ENCODE results near the gene PPP5C. TPM values are rescaled to one million over a fixed set of nuclear protein-coding genes. Genes with fewer than 3 reads are reported as not detected.

The PPP5C gene
- polyA plus RNA-seq, 1 experiment: 123 TPM

DNA sequence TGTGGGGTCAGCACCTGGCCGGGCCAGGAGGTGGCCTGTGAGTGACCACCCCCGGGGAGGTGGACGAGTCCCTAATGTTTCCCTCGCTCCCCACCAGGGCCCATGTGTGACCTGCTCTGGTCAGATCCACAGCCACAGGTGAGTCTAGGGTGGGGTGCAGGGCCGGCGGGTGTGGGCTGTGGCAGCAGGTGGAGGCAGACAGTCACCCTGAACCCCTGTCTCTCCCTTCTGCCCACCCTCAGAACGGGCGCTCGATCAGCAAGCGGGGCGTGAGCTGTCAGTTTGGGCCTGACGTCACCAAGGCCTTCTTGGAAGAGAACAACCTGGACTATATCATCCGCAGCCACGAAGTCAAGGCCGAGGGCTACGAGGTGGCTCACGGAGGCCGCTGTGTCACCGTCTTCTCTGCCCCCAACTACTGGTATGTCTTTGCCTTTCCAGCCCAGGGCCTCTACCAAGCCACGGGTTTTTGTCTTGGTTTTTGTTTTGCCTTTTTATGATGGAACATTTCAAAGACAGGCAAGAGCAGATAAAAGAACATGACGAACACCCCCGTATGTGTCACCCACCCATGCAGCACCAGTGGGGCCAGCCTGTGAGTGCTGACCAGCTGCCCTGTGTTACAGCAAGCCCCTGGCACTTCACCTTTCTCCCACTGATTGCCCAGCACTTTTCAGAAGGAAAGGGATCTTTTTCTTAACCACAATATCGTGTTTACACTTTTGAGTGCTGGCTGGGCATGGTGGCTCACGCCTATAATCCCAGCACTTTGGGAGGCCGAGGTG is 41.6 kb downstream of the PPP5C start:
- POLR2A ChIA-PET: no interaction called here
- no peak for DNase-seq (ENCODE audit: low read depth)
- TF ChIP-seq, protein P1, sequence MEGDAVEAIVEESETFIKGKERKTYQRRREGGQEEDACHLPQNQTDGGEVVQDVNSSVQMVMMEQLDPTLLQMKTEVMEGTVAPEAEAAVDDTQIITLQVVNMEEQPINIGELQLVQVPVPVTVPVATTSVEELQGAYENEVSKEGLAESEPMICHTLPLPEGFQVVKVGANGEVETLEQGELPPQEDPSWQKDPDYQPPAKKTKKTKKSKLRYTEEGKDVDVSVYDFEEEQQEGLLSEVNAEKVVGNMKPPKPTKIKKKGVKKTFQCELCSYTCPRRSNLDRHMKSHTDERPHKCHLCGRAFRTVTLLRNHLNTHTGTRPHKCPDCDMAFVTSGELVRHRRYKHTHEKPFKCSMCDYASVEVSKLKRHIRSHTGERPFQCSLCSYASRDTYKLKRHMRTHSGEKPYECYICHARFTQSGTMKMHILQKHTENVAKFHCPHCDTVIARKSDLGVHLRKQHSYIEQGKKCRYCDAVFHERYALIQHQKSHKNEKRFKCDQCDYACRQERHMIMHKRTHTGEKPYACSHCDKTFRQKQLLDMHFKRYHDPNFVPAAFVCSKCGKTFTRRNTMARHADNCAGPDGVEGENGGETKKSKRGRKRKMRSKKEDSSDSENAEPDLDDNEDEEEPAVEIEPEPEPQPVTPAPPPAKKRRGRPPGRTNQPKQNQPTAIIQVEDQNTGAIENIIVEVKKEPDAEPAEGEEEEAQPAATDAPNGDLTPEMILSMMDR (IDR thresholded peaks at IDR 0.05; ENCODE audit: insufficient read depth, low read depth, low read length): no peak
- H3K27me3 ChIP-seq (ENCODE audit: control insufficient read depth, insufficient read depth, low read length): no peaks in the 10 kb centered on the region
- peaks cover 39% of the 10 kb centered on the region for H3K36me3 ChIP-seq (ENCODE audit: control insufficient read depth, insufficient read depth, low read length)
- H3K4me3 ChIP-seq (ENCODE audit: low read depth, low read length): no peak overlapping the region
- CTCF ChIA-PET: interaction anchor here (0.6 to 1.6 kb wide), 2 partner anchors 85 to 99 kb away, joined by 3 to 4 read pairs; no protein-coding TSS in a partner anchor

DNA sequence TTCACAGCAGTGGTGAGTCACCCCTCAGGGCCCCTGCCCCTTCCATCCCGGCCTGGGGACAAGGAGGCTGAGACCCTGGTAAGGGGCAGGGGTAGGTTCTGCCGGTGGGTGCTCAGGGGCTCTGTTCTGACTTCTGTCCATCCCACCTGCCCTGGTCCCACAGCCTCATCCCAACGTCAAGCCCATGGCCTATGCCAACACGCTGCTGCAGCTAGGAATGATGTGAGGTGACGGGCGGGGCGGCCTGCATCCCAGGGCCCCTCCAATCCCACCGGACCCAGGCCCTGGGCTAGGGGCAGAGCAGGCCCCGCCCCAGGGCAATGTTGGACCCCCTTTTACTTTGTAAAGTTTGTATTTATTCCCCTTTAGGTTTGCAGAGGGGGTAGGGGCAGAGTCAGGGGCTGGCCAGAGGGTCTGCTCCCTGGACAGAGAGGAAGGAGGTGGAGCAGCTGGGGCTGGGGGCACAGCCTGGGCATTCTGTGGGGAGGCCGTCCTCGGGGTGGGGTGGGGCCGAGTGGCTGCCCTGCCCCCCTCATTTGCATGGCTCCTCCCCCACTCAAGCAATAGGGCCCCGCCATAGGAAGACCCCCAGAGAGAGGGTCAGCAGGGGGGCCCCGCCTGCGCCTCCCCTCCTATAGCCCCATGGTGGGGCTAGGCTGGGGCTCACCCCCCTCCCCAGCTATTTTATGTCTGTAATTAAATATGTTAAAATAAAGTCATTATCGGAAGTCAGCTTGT is 43.4 kb downstream of the PPP5C start:
- H3K36me3 ChIP-seq (ENCODE audit: control insufficient read depth, insufficient read depth, low read length): peaks cover 32% of the 10 kb centered on the region
- TF ChIP-seq, protein P1 (IDR thresholded peaks at IDR 0.05; ENCODE audit: insufficient read depth, low read depth, low read length): no peak

DNA sequence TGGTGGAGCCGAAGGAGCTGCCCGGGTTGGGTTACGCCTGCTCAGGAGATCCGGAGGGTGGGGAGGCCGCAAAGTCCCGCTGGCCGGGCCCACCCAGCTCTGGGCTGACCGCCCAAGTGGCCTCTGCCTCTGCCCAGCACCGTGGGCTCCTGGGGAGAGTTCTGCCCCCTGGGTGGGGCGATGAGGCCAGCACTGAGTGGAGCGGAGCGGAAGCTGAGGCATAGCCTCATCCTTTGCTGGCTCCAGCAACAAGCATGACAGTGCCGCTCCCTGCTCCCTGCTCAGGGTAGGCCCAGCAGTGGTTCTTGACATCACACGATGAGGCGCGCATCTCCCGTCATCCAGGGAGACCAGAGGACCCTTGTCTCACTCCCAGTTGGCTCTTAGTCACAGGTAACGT is 44.0 kb downstream of the PPP5C start:
- DNase-seq (ENCODE audit: low read depth): no peak
- Histone ChIP-seq H3K36me3 (ENCODE audit: control insufficient read depth, insufficient read depth, low read length) (peaks cover 32% of the 10 kb centered on the region), H3K4me3 (ENCODE audit: low read depth, low read length) (no peak overlapping the region), H3K27me3 (ENCODE audit: control insufficient read depth, insufficient read depth, low read length) (no peaks in the 10 kb centered on the region)
- POLR2A ChIA-PET: no interaction called here
- TF ChIP-seq, protein P1 (IDR thresholded peaks at IDR 0.05; ENCODE audit: insufficient read depth, low read depth, low read length): no peak
- CTCF ChIA-PET: interaction anchor here (0.7 to 6.0 kb wide), 7 partner anchors 12 to 120 kb away, joined by 3 to 78 read pairs (median 4); no protein-coding TSS in a partner anchor

More for the DNA sequence above, 43.4 kb downstream of the PPP5C start:
- CTCF ChIA-PET: interaction anchor here (0.7 to 2.5 kb wide), 7 partner anchors 11 to 121 kb away, joined by 3 to 22 read pairs (median 3); no protein-coding TSS in a partner anchor
- no peak for DNase-seq (ENCODE audit: low read depth)
- POLR2A ChIA-PET: no interaction called here
- Histone ChIP-seq H3K4me3 (ENCODE audit: low read depth, low read length) (no peak overlapping the region), H3K27me3 (ENCODE audit: control insufficient read depth, insufficient read depth, low read length) (no peaks in the 10 kb centered on the region)

DNA sequence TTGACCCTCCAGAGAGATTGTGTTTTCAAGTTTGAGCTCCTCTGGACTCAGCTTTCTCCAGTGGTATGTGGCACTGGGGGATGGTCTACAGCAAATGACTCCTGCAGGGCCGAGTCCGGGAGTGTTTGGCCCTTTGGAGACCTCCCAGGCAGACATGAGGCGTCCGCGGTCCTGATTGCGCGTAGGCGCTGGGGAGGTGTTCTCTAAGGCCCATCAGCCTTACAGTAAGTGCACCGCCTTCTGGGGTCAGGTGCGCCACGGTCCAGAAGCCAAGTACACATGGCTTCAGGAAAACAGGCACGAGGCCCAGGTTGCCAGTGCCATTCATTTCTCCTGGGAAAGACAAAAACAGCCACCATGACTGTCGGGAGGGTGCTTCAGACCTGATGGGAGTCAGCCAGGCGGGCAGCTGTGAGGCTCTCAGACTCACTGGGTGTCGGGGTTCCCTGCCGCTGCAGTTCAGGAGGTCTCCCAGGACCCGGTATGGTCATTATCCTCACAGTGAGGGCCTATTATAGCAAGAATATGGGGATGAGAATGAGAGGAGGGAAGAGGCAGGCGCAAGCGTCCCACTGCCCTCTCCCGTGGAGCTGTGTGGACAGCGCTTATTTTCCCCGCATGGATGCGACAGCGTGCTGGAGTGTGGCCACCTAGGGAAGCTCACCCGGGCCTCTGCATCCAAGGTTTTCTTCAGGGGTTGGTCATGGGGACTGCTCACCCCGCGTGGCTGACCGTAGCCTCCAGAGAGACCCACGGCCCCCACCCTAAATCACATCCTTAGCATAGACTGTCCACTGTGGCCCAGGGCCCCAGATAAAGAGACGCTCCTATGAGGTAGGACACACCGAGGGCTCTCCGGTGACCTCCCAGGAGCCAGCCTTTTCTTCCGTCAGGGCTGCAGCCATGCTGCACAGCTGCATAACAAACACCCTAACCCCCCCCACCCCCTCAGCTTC is 44.7 kb downstream of the PPP5C start:
- H3K36me3 ChIP-seq (ENCODE audit: control insufficient read depth, insufficient read depth, low read length): peaks cover 30% of the 10 kb centered on the region
- CTCF ChIA-PET: interaction anchor here (0.8 to 6.0 kb wide), 12 partner anchors 8 to 122 kb away, joined by 3 to 78 read pairs (median 4); no protein-coding TSS in a partner anchor
- POLR2A ChIA-PET: interaction anchor here (0.6 to 0.8 kb wide), 2 partner anchors 34 to 88 kb away, joined by 5 to 20 read pairs; no protein-coding TSS in a partner anchor

More for the DNA sequence above, 44.7 kb downstream of the PPP5C start:
- Histone ChIP-seq H3K27me3 (ENCODE audit: control insufficient read depth, insufficient read depth, low read length) (no peaks in the 10 kb centered on the region), H3K4me3 (ENCODE audit: low read depth, low read length) (no peak overlapping the region)
- DNase-seq (ENCODE audit: low read depth): no peak
- TF ChIP-seq, protein P1 (IDR thresholded peaks at IDR 0.05; ENCODE audit: insufficient read depth, low read depth, low read length): no peak

Measured in BJ (cell line).